ENCODE measurements around the gene DHX58.

Gene DHX58

GRCh38 chr17:42055496-42055895 is 57.0 kb downstream of the DHX58 start:
- H3K9ac ChIP-seq (ENCODE audit: low read depth, low read length, poor library complexity, severe bottlenecking): no peak overlapping the region
- H3K79me2 ChIP-seq (ENCODE audit: insufficient read depth, low read length): no peaks in the 10 kb centered on the region
- no peak for TF ChIP-seq CTCF (conservative IDR thresholded peaks at IDR 0.05; ENCODE audit: low read length)
- no peak for TF ChIP-seq EZH2phosphoT487 (IDR thresholded peaks at IDR 0.05; ENCODE audit: borderline replicate concordance)
- peaks cover 6% of the 10 kb centered on the region for H3K4me1 ChIP-seq (ENCODE audit: insufficient read depth, low read length, poor library complexity, severe bottlenecking)
- no peak overlapping the region for H2AFZ ChIP-seq (ENCODE audit: low read length)
- no peak overlapping the region for H3K4me3 ChIP-seq (ENCODE audit: low read length, poor library complexity, severe bottlenecking)
- H3F3A ChIP-seq (ENCODE audit: low read depth): no peaks in the 10 kb centered on the region
- H3K9me3 ChIP-seq (ENCODE audit: insufficient read depth, low read depth, low read length): no peaks in the 10 kb centered on the region
- no peaks in the 10 kb centered on the region for H3K36me3 ChIP-seq (ENCODE audit: insufficient read depth, low read length)
- no peaks in the 10 kb centered on the region for H3K27me3 ChIP-seq (ENCODE audit: insufficient read depth, low read length, poor library complexity, severe bottlenecking)
- no peak overlapping the region for H3K4me2 ChIP-seq (ENCODE audit: low read depth, low read length, poor library complexity, severe bottlenecking)
- H4K20me1 ChIP-seq (ENCODE audit: insufficient read depth, low read length, poor library complexity, severe bottlenecking): no peaks in the 10 kb centered on the region
- H3K9me2 ChIP-seq (replicated peaks; ENCODE audit: low read depth, low read length): no peaks in the 10 kb centered on the region

GRCh38 chr17:42055027-42055426 is 57.5 kb downstream of the DHX58 start:
- Histone ChIP-seq H3K27me3 (ENCODE audit: insufficient read depth, low read length, poor library complexity, severe bottlenecking) (no peaks in the 10 kb centered on the region), H3K4me1 (ENCODE audit: insufficient read depth, low read length, poor library complexity, severe bottlenecking) (peaks cover 4% of the 10 kb centered on the region), H3K9me2 (replicated peaks; ENCODE audit: low read depth, low read length) (no peaks in the 10 kb centered on the region), H2AFZ (ENCODE audit: low read length) (no peak overlapping the region), H3K4me2 (ENCODE audit: low read depth, low read length, poor library complexity, severe bottlenecking) (no peak overlapping the region), H3K4me3 (ENCODE audit: low read length, poor library complexity, severe bottlenecking) (no peak overlapping the region), H3K9me3 (ENCODE audit: insufficient read depth, low read depth, low read length) (no peaks in the 10 kb centered on the region), H4K20me1 (ENCODE audit: insufficient read depth, low read length, poor library complexity, severe bottlenecking) (no peaks in the 10 kb centered on the region), H3K9ac (ENCODE audit: low read depth, low read length, poor library complexity, severe bottlenecking) (no peak overlapping the region), H3F3A (ENCODE audit: low read depth) (no peaks in the 10 kb centered on the region), H3K79me2 (ENCODE audit: insufficient read depth, low read length) (no peaks in the 10 kb centered on the region), H3K36me3 (ENCODE audit: insufficient read depth, low read length) (no peaks in the 10 kb centered on the region)
- TF ChIP-seq CTCF (conservative IDR thresholded peaks at IDR 0.05; ENCODE audit: low read length) (no peak), EZH2phosphoT487 (IDR thresholded peaks at IDR 0.05; ENCODE audit: borderline replicate concordance) (no peak)

GRCh38 chr17:42053731-42054500 is 58.6 kb downstream of the DHX58 start:
- no peaks in the 10 kb centered on the region for H3F3A ChIP-seq (ENCODE audit: low read depth)
- no peak overlapping the region for H3K9ac ChIP-seq (ENCODE audit: low read depth, low read length, poor library complexity, severe bottlenecking)
- H3K9me3 ChIP-seq (ENCODE audit: insufficient read depth, low read depth, low read length): no peaks in the 10 kb centered on the region
- no peak overlapping the region for H2AFZ ChIP-seq (ENCODE audit: low read length)
- no peaks in the 10 kb centered on the region for H3K9me2 ChIP-seq (replicated peaks; ENCODE audit: low read depth, low read length)
- H3K4me2 ChIP-seq (ENCODE audit: low read depth, low read length, poor library complexity, severe bottlenecking): no peak overlapping the region
- H3K4me3 ChIP-seq (ENCODE audit: low read length, poor library complexity, severe bottlenecking): no peak overlapping the region
- H3K4me1 ChIP-seq (ENCODE audit: insufficient read depth, low read length, poor library complexity, severe bottlenecking): peaks cover 6% of the 10 kb centered on the region
- no peaks in the 10 kb centered on the region for H3K27me3 ChIP-seq (ENCODE audit: insufficient read depth, low read length, poor library complexity, severe bottlenecking)
- no peaks in the 10 kb centered on the region for H4K20me1 ChIP-seq (ENCODE audit: insufficient read depth, low read length, poor library complexity, severe bottlenecking)
- H3K36me3 ChIP-seq (ENCODE audit: insufficient read depth, low read length): no peaks in the 10 kb centered on the region
- TF ChIP-seq EZH2phosphoT487 (IDR thresholded peaks at IDR 0.05; ENCODE audit: borderline replicate concordance): no peak
- TF ChIP-seq CTCF (conservative IDR thresholded peaks at IDR 0.05; ENCODE audit: low read length): no peak
- H3K79me2 ChIP-seq (ENCODE audit: insufficient read depth, low read length): no peaks in the 10 kb centered on the region
